B cell (primary cell): Measurements from ENCODE around the gene CMIP. TPM values are rescaled to one million over a fixed set of nuclear protein-coding genes. Genes with fewer than 3 reads are reported as not detected.

Experiments used
- ATAC-seq: fragments of 200-7000 bp; cut with Tn5 transposase; one replicate; pipeline ENCODE4 v1.10.0; 2021; ENCODE audit warnings: low read depth, mild to moderate bottlenecking, moderate number of reproducible peaks, moderate library complexity
- CTCF ChIA-PET: fragments of 350-600 bp; sonication (Branson Sonifier 250); formaldehyde crosslinking; loops from one replicate; lab custom pipeline; 2021; ENCODE audit warnings: antibody characterized with exemption, inconsistent platforms; lab: Charles Lee
- POLR2A ChIA-PET: fragments of 350-600 bp; sonication (Branson Sonifier 250); formaldehyde crosslinking; loops from one replicate; lab custom pipeline; 2021; ENCODE audit warnings: antibody characterized with exemption; lab: Charles Lee
- DNase-seq: peaks from one replicate; pipeline ENCODE4 v3.0.0; 2013
- H2AFZ ChIP-seq: 2 replicates; pipeline ENCODE4 v1.6.1; 2012; ENCODE audit warnings: mild to moderate bottlenecking, low read depth, low read length; ENCODE audit not compliant: insufficient read depth, poor library complexity, severe bottlenecking
- H3K27ac ChIP-seq, 2 donors: 1 replicate in 1 of 2; 2 replicates in 1 of 2; pipeline ENCODE4 v1.5.1; 2012 to 2013; ENCODE audit warnings: low read length in 2 of 2, mild to moderate bottlenecking in 2 of 2, moderate library complexity in 1 of 2
- H3K27me3 ChIP-seq, 4 experiments: fragments of 200-600 bp in 1 of 4; sonication (generic) in 1 of 4; replicated peaks in 1 of 4; 1 replicate in 2 of 4; 2 replicates in 2 of 4; pipeline versions ENCODE4 v1.6.1 to v1.7.0; 2013 to 2016; ENCODE audit warnings: low read length in 3 of 4, mild to moderate bottlenecking in 2 of 4, mixed read lengths in 1 of 4, moderate library complexity in 1 of 4; ENCODE audit not compliant: insufficient read depth in 4 of 4, control insufficient read depth in 3 of 4; ENCODE audit errors: control extremely low read depth in 1 of 4
- H3K36me3 ChIP-seq, 2 experiments: replicated peaks in 1 of 2; 1 replicate in 1 of 2; 2 replicates in 1 of 2; pipeline versions ENCODE4 v1.6.1 to v1.7.1; 2013; ENCODE audit warnings: low read length in 1 of 2; ENCODE audit not compliant: insufficient read depth in 2 of 2, control insufficient read depth in 1 of 2; ENCODE audit errors: control extremely low read depth in 1 of 2, extremely low read depth in 1 of 2
- H3K4me1 ChIP-seq, 2 donors: fragments of 200-600 bp in 1 of 2; sonication (generic) in 1 of 2; 1 replicate in 1 of 2; 2 replicates in 1 of 2; pipeline versions ENCODE4 v1.5.1 to v1.6.1; 2013 to 2017; ENCODE audit warnings: low read length in 2 of 2; ENCODE audit not compliant: control insufficient read depth in 2 of 2, insufficient read depth in 2 of 2
- H3K4me2 ChIP-seq: replicated peaks from 2 replicates; pipeline ENCODE3; 2012; ENCODE audit warnings: mild to moderate bottlenecking, low read depth, low read length; ENCODE audit not compliant: poor library complexity, severe bottlenecking
- H3K4me3 ChIP-seq, 5 experiments: fragments of 200-600 bp in 1 of 5; sonication (generic) in 1 of 5; 1 replicate in 3 of 5; 2 replicates in 2 of 5; pipeline versions ENCODE4 v1.5.1 to v1.7.0; 2011 to 2016; ENCODE audit warnings: low read length in 4 of 5, mild to moderate bottlenecking in 4 of 5, low read depth in 2 of 5, control low read depth in 1 of 5, moderate library complexity in 1 of 5; ENCODE audit not compliant: insufficient read depth in 1 of 5; ENCODE audit errors: control extremely low read depth in 1 of 5, extremely low read depth in 1 of 5
- H3K79me2 ChIP-seq: fragments of 200-600 bp; sonication (generic); one replicate; pipeline ENCODE4 v1.6.0; 2016; ENCODE audit warnings: low read length; ENCODE audit not compliant: control insufficient read depth, insufficient read depth
- H3K9ac ChIP-seq: fragments of 200-600 bp; sonication (generic); 2 replicates; pipeline ENCODE4 v1.6.1; 2017; ENCODE audit warnings: mild to moderate bottlenecking, low read length, moderate library complexity
- H3K9me3 ChIP-seq, 3 donors: one replicate each; pipeline versions ENCODE4 v1.6.1 to v1.7.1; 2013; ENCODE audit warnings: low read length in 2 of 3; ENCODE audit not compliant: control insufficient read depth in 2 of 3, insufficient read depth in 1 of 3; ENCODE audit errors: control extremely low read depth in 1 of 3
- H4K20me1 ChIP-seq: 2 replicates; pipeline ENCODE4 v1.6.0; 2012; ENCODE audit warnings: mild to moderate bottlenecking, low read length; ENCODE audit not compliant: insufficient read depth, control insufficient read depth, poor library complexity, severe bottlenecking
- H3K27ac Mint-ChIP-seq: one replicate; pipeline ENCODE4 v1.8.0; 2021; ENCODE audit warnings: mixed read lengths
- H3K27me3 Mint-ChIP-seq: one replicate; pipeline ENCODE4 v1.8.0; 2021; ENCODE audit warnings: mixed read lengths
- H3K4me1 Mint-ChIP-seq: one replicate; pipeline ENCODE4 v1.8.0; 2021; ENCODE audit warnings: mixed read lengths
- H3K4me3 Mint-ChIP-seq: one replicate; pipeline ENCODE4 v1.8.0; 2021; ENCODE audit warnings: mixed read lengths
- H3K9me3 Mint-ChIP-seq: one replicate; pipeline ENCODE4 v1.8.0; 2022; ENCODE audit warnings: mixed read lengths; ENCODE audit not compliant: insufficient read depth
- EZH2 ChIP-seq: IDR thresholded peaks from 2 replicates; pipeline ENCODE4 v1.6.1; 2012; ENCODE audit warnings: borderline replicate concordance, low read depth, mild to moderate bottlenecking, moderate library complexity, low read length; ENCODE audit not compliant: insufficient read depth, poor library complexity, severe bottlenecking
- WGBS: methylation state at CpG from one replicate; pipeline ENCODE4 v1.1.5; 2013; ENCODE audit warnings: missing lambda C conversion rate; ENCODE audit not compliant: insufficient coverage; 5-methylcytosine and 5-hydroxymethylcytosine counted together
- intact Hi-C: fragments of 100-400 bp; cut with micrococcal nuclease; formaldehyde crosslinking; loops from one replicate; pipeline ENCODE4 v1.10.0; 2022
- polyA plus RNA-seq: library from polyadenylated mRNA; depleted of rRNA; stranded (reverse); fragments of >200 nt; gene quantifications from 2 replicates; pipeline ENCODE4 v1.2.3, GENCODE V29; 2012
- total RNA-seq, 2 donors: library from RNA; stranded (reverse); fragments of 120-200 nt in 1 of 2; gene quantifications; 1 replicate in 1 of 2; 2 replicates in 1 of 2; pipeline versions ENCODE4 v1.2.3 to v1.2.4, GENCODE V29; 2013 to 2022
- TF ChIP-seq, protein P1 (sequence below): fragments of 200-600 bp; IDR thresholded peaks from one replicate; pipeline ENCODE4 v1.8.0; 2022; ENCODE audit warnings: antibody characterized with exemption, mild to moderate bottlenecking

CMIP gene
- total and polyA plus RNA-seq, 2 donors (not counting 1 experiment from before 2014, with no cell fraction given) = 27.1 to 155 TPM

DNA sequence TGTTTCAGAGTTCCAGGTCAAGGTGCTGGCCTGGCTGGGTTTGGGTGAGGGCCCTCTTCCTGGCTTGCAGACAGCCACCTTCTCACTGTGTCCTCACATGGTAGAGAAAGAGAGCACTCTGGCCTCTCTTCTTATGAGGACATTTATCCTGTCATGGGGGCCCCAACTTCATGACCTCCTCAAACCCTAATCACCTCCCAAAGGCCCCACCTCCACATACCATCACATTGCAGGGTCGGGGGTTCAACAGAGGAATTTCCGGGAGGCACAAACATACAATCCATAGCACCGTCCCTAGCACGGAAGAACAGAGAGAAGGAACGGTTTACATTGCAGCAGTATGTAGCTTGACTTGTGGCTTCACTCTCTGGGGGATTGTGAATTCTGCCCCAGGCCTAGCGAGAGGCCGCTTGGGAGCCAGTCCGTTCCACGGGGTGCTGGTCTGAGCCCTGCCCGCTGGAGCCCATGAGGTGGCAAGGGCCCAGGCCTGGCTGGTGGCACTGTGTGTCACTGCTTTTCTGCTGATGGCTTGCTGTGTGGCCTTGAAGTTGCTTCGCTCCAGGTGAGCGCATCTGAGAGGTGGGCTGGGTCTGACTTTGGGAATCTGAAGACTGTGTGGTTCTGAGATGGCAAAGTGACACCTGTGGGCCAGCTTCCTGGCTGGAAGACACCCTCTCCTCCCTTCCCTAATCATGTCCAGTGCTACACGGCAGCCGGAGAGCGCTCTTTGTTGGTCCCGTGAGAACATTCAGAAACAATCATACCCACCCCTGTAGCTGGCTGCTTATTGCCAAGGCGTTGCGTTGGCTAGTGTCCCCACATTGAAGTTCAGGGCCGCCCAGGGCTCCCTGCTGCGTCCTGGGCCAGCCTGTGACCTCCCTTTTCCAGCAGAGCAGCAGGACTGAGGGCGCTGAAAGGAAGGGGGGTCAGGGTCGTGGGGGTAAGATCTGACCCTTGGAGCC lies 98.3 kb downstream of the CMIP start:
- POLR2A ChIA-PET = interaction anchor here (0.6 to 0.9 kb wide), 2 partner anchors 9 to 13 kb away, joined by 3 read pairs; no protein-coding TSS in a partner anchor
- Mint-ChIP-seq H3K4me3 (peak overlapping the region; percentile 5), H3K27ac (no peak overlapping the region), H3K9me3 (no peaks in the 10 kb centered on the region), H3K4me1 (peaks cover 64% of the 10 kb centered on the region), H3K27me3 (no peaks in the 10 kb centered on the region)
- peaks cover 98% of the 10 kb centered on the region for H4K20me1 ChIP-seq
- TF ChIP-seq EZH2 = no peak
- TF ChIP-seq, protein P1, sequence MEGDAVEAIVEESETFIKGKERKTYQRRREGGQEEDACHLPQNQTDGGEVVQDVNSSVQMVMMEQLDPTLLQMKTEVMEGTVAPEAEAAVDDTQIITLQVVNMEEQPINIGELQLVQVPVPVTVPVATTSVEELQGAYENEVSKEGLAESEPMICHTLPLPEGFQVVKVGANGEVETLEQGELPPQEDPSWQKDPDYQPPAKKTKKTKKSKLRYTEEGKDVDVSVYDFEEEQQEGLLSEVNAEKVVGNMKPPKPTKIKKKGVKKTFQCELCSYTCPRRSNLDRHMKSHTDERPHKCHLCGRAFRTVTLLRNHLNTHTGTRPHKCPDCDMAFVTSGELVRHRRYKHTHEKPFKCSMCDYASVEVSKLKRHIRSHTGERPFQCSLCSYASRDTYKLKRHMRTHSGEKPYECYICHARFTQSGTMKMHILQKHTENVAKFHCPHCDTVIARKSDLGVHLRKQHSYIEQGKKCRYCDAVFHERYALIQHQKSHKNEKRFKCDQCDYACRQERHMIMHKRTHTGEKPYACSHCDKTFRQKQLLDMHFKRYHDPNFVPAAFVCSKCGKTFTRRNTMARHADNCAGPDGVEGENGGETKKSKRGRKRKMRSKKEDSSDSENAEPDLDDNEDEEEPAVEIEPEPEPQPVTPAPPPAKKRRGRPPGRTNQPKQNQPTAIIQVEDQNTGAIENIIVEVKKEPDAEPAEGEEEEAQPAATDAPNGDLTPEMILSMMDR = no peak
- CTCF ChIA-PET = no interaction called here
- H3K27me3 ChIP-seq = no peaks in the 10 kb centered on the region
- H3K4me3 ChIP-seq = no peak overlapping the region
- no peak for ATAC-seq
- 94% methylated on average over 18 of the region's 22 CpGs for WGBS
- peaks cover 20 to 34% of the 10 kb centered on the region in 2 donors for H3K4me1 ChIP-seq
- no peak overlapping the region for H3K4me2 ChIP-seq
- H3K9ac ChIP-seq = no peak overlapping the region
- intact Hi-C loops = no loop called here
- no peaks in the 10 kb centered on the region for H3K9me3 ChIP-seq
- no peak for DNase-seq
- peaks cover 100% of the 10 kb centered on the region for H3K79me2 ChIP-seq
- no peak overlapping the region for H2AFZ ChIP-seq
- peaks cover 3 to 7% of the 10 kb centered on the region in 2 experiments for H3K36me3 ChIP-seq
- no peak overlapping the region for H3K27ac ChIP-seq

DNA sequence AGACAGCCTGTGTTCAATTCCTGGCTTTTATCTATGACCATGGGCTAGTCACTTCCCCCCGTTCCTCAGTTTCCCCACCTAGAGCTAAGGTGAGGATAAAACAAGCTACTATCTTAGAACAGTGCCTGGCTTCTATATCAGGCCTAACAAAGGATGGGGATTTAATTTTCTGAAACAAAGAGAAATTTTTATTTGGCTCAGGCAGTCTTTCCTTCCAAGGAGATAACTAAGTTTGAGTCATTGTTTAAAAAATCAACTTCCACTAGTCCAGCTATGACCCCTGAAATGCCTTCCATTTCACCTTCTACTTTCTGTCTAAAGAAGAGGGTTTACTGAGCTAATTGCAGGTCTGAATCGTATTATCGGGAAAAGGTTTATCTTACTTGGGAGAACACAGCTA lies 99.0 kb downstream of the CMIP start:
- Histone ChIP-seq H3K79me2 (peaks cover 100% of the 10 kb centered on the region), H3K9ac (no peak overlapping the region), H2AFZ (no peak overlapping the region), H4K20me1 (peaks cover 98% of the 10 kb centered on the region), H3K36me3 (peaks cover 3 to 7% of the 10 kb centered on the region in 2 experiments), H3K27me3 (no peaks in the 10 kb centered on the region), H3K4me2 (no peak overlapping the region), H3K27ac (no peak overlapping the region), H3K4me1 (peaks cover 20 to 34% of the 10 kb centered on the region in 2 donors), H3K4me3 (no peak overlapping the region), H3K9me3 (no peaks in the 10 kb centered on the region)
- ATAC-seq = no peak
- CTCF ChIA-PET = interaction anchor here (0.6 kb wide), 1 partner anchor 180 kb away, joined by 4 read pairs; no protein-coding TSS in a partner anchor
- WGBS = no CpG with 5 or more reads among the region's 3 CpGs
- Mint-ChIP-seq H3K4me1 (peaks cover 59% of the 10 kb centered on the region), H3K27me3 (no peaks in the 10 kb centered on the region), H3K27ac (no peak overlapping the region), H3K9me3 (no peaks in the 10 kb centered on the region), H3K4me3 (peak overlapping the region; percentile 3)
- POLR2A ChIA-PET = interaction anchor here (0.5 to 0.9 kb wide), 3 partner anchors 10 to 230 kb away, joined by 3 read pairs; no protein-coding TSS in a partner anchor
- TF ChIP-seq EZH2 = no peak
- TF ChIP-seq, protein P1 = no peak
- no peak for DNase-seq
- intact Hi-C loops = no loop called here
